ENCODE data around the gene PLAC9. TPM values are rescaled to one million over a fixed set of nuclear protein-coding genes. Genes with fewer than 3 reads are reported as not detected.

PLAC9 gene
- total and polyA plus RNA-seq, 2 donors (not counting 3 experiments of a cell fraction or from before 2014, with no cell fraction given), result 1.7 to 2.0 TPM

DNA sequence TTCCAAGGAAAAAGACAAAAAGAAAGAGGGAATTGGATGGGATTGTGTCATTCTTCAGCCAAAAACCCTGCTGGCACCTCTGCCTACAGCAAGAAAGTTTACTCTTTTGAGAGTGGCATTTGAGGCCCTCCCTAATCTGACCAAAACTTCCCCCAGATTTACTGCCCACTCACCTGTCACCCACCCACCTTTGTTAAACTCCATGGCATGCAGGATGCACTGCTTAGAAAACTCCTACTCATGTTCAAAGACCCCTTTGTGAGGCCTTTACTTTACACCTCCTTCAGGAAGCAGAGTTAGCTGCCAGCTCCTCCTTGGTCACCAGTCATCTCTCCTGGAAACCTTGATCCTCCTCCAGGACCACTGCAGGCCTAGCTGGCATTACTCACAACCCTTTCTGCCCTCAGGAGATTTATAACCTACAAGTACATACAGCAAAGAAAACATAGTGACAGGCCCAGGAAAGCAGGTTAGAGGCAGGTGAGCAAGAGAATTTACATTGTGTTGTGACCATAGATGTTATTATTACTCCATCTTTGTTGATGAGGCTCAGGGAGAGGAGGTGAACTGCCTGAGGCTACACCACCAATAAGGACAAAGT lies 10.3 kb upstream of the PLAC9 start:
- DNase-seq (ENCODE audit: low read depth, low spot score), result no peak
- no peaks in the 10 kb centered on the region for H3K36me3 ChIP-seq (ENCODE audit: control insufficient read depth in 2 of 2, extremely low read depth in 1 of 2, insufficient read depth in 2 of 2, low read length in 2 of 2)
- POLR2A ChIA-PET, result no interaction called here
- H3K4me2 ChIP-seq (ENCODE audit: insufficient read depth, low read length), result no peak overlapping the region
- no peak for TF ChIP-seq MYC (IDR thresholded peaks at IDR 0.05; ENCODE audit: low read depth, low read length)
- TF ChIP-seq FOS (IDR thresholded peaks at IDR 0.05; ENCODE audit: borderline replicate concordance, insufficient read depth, low read length), result no peak
- no peak for TF ChIP-seq GATA2 (IDR thresholded peaks at IDR 0.05; ENCODE audit: insufficient read depth, insufficient read length, low read depth, low read length)
- TF ChIP-seq, protein P1, sequence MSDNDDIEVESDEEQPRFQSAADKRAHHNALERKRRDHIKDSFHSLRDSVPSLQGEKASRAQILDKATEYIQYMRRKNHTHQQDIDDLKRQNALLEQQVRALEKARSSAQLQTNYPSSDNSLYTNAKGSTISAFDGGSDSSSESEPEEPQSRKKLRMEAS (IDR thresholded peaks at IDR 0.05; ENCODE audit: insufficient read depth, insufficient read length), result no peak
- TF ChIP-seq, protein P2, sequence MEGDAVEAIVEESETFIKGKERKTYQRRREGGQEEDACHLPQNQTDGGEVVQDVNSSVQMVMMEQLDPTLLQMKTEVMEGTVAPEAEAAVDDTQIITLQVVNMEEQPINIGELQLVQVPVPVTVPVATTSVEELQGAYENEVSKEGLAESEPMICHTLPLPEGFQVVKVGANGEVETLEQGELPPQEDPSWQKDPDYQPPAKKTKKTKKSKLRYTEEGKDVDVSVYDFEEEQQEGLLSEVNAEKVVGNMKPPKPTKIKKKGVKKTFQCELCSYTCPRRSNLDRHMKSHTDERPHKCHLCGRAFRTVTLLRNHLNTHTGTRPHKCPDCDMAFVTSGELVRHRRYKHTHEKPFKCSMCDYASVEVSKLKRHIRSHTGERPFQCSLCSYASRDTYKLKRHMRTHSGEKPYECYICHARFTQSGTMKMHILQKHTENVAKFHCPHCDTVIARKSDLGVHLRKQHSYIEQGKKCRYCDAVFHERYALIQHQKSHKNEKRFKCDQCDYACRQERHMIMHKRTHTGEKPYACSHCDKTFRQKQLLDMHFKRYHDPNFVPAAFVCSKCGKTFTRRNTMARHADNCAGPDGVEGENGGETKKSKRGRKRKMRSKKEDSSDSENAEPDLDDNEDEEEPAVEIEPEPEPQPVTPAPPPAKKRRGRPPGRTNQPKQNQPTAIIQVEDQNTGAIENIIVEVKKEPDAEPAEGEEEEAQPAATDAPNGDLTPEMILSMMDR (IDR thresholded peaks at IDR 0.05; ENCODE audit: extremely low read depth in 1 of 2, insufficient read depth in 1 of 2, low read depth in 1 of 2, low read length in 2 of 2), result no peak
- no peak for TF ChIP-seq POLR2A (IDR thresholded peaks at IDR 0.05; ENCODE audit: low read depth, low read length)
- TF ChIP-seq EZH2 (IDR thresholded peaks at IDR 0.05; ENCODE audit: borderline replicate concordance, low read depth, low read length, severe bottlenecking), result no peak
- FAIRE-seq, result no peak
- no TSS peak for BruUV-seq (replicated peaks)
- no peaks in the 10 kb centered on the region for H3K9me1 ChIP-seq (replicated peaks; ENCODE audit: control insufficient read depth, extremely low read depth, insufficient read depth, low read length)
- dilution Hi-C loops (cut with MboI; ENCODE audit: extremely low pct_ligation_motif_present, low sequenced_read_pairs) (no loop called here), intact Hi-C loops (cut with micrococcal nuclease) (no loop called here)
- no peak overlapping the region for H3K9ac ChIP-seq (replicated peaks; ENCODE audit: extremely low read depth, insufficient read depth, low read length)
- H3K4me1 ChIP-seq (ENCODE audit: control insufficient read depth, extremely low read depth, insufficient read depth, low read length), result no peaks in the 10 kb centered on the region
- H2AFZ ChIP-seq (ENCODE audit: low read depth, low read length), result no peak overlapping the region
- no peak overlapping the region for H3K27ac ChIP-seq (ENCODE audit: insufficient read depth, low read depth, low read length)
- no peak overlapping the region for H3K4me3 ChIP-seq (replicated peaks in 1 of 3; ENCODE audit: insufficient read depth in 1 of 3, low read depth in 1 of 3, low read length in 3 of 3)
- CTCF ChIA-PET, result interaction anchor here (1.1 kb wide), 1 partner anchor 43 kb away, joined by 3 read pairs; no protein-coding TSS in a partner anchor
- H4K20me1 ChIP-seq (replicated peaks; ENCODE audit: control insufficient read depth, extremely low read depth, insufficient read depth, low read length), result no peaks in the 10 kb centered on the region
- no peaks in the 10 kb centered on the region for H3K9me3 ChIP-seq (replicated peaks; ENCODE audit: control insufficient read depth, insufficient read depth, low read length)
- peaks cover 2 to 4% of the 10 kb centered on the region in 2 experiments for H3K27me3 ChIP-seq (ENCODE audit: control insufficient read depth in 2 of 2, insufficient read depth in 2 of 2, low read length in 2 of 2)
- no peaks in the 10 kb centered on the region for H3K79me2 ChIP-seq (ENCODE audit: control insufficient read depth, insufficient read depth, low read length)
